Mesenchymal stem cell (in vitro differentiated cells and primary cell): ENCODE measurements around the gene MORN2.
A peak's percentile ranks its signal among the peaks of the same experiment; 100 is the strongest.

Experiments used
- DNase-seq: peaks from one replicate; pipeline ENCODE4 v3.0.0-alpha.2; 2013
- H2AFZ ChIP-seq: one replicate; pipeline ENCODE4 v1.6.1; 2013; ENCODE audit warnings: low read depth, mild to moderate bottlenecking, control low read depth, inconsistent platforms, low read length, moderate library complexity
- H2AK5ac ChIP-seq: 2 replicates; pipeline ENCODE4 v1.6.1; 2013; ENCODE audit warnings: low read length, moderate library complexity, mild to moderate bottlenecking, inconsistent platforms; ENCODE audit not compliant: severe bottlenecking
- H2BK120ac ChIP-seq: one replicate; pipeline ENCODE4 v1.6.1; 2013; ENCODE audit warnings: low read depth, mild to moderate bottlenecking, inconsistent platforms, low read length, moderate library complexity
- H2BK12ac ChIP-seq, 2 experiments: one replicate each; pipeline ENCODE4 v1.6.1; 2013; ENCODE audit warnings: inconsistent platforms in 2 of 2, low read length in 2 of 2, mild to moderate bottlenecking in 2 of 2, moderate library complexity in 2 of 2, control low read depth in 1 of 2
- H2BK15ac ChIP-seq: one replicate; pipeline ENCODE4 v1.6.1; 2013; ENCODE audit warnings: mild to moderate bottlenecking, low read depth, inconsistent platforms; ENCODE audit not compliant: poor library complexity, severe bottlenecking
- H2BK5ac ChIP-seq: 2 replicates; pipeline ENCODE4 v1.6.1; 2013; ENCODE audit warnings: low read depth, mild to moderate bottlenecking, low read length, control low read depth, inconsistent platforms; ENCODE audit not compliant: poor library complexity, severe bottlenecking
- H3K14ac ChIP-seq, 2 experiments: one replicate each; pipeline ENCODE4 v1.6.1; 2013; ENCODE audit warnings: inconsistent platforms in 2 of 2, low read length in 2 of 2, control low read depth in 1 of 2, mild to moderate bottlenecking in 1 of 2, moderate library complexity in 1 of 2
- H3K18ac ChIP-seq, 2 experiments: one replicate each; pipeline ENCODE4 v1.6.1; 2013; ENCODE audit warnings: inconsistent platforms in 2 of 2, low read length in 2 of 2, control low read depth in 1 of 2, low read depth in 1 of 2, mild to moderate bottlenecking in 1 of 2
- H3K23ac ChIP-seq, 2 experiments: one replicate each; pipeline ENCODE4 v1.6.1; 2013; ENCODE audit warnings: inconsistent platforms in 2 of 2, low read length in 2 of 2, mild to moderate bottlenecking in 2 of 2, moderate library complexity in 2 of 2, control low read depth in 1 of 2
- H3K27ac ChIP-seq: 2 replicates; pipeline ENCODE4 v1.5.1; 2013; ENCODE audit warnings: mild to moderate bottlenecking, moderate library complexity, low read length, control low read depth, inconsistent platforms; ENCODE audit not compliant: poor library complexity, severe bottlenecking
- H3K27me3 ChIP-seq, 2 experiments: 2 replicates each; pipeline versions ENCODE4 v1.6.1 to v1.7.0; 2013; ENCODE audit warnings: low read length in 2 of 2, mild to moderate bottlenecking in 2 of 2, moderate library complexity in 2 of 2, control low read depth in 1 of 2, inconsistent platforms in 1 of 2; ENCODE audit not compliant: control insufficient read depth in 1 of 2, insufficient read depth in 1 of 2
- H3K36me3 ChIP-seq, 2 experiments: 2 replicates each; pipeline versions ENCODE4 v1.6.1 to v1.7.0; 2013; ENCODE audit warnings: low read length in 2 of 2, control low read depth in 1 of 2, inconsistent platforms in 1 of 2, low read depth in 1 of 2, mild to moderate bottlenecking in 1 of 2; ENCODE audit not compliant: insufficient read depth in 2 of 2, control insufficient read depth in 1 of 2
- H3K4ac ChIP-seq, 2 experiments: one replicate each; pipeline ENCODE4 v1.6.1; 2013; ENCODE audit warnings: inconsistent platforms in 2 of 2, low read length in 2 of 2, mild to moderate bottlenecking in 2 of 2, moderate library complexity in 2 of 2, control low read depth in 1 of 2, low read depth in 1 of 2
- H3K4me1 ChIP-seq: 2 replicates; pipeline ENCODE4 v1.6.1; 2013; ENCODE audit warnings: low read depth, low read length, control low read depth; ENCODE audit not compliant: control insufficient read depth, insufficient read depth
- H3K4me2 ChIP-seq: 2 replicates; pipeline ENCODE4 v1.6.1; 2013; ENCODE audit warnings: low read length, mild to moderate bottlenecking, inconsistent platforms; ENCODE audit not compliant: poor library complexity, severe bottlenecking
- H3K4me3 ChIP-seq, 2 experiments: 2 replicates each; pipeline versions ENCODE4 v1.5.1 to v1.7.0; 2013; ENCODE audit warnings: low read length in 2 of 2, mild to moderate bottlenecking in 2 of 2, control low read depth in 1 of 2, low read depth in 1 of 2; ENCODE audit not compliant: insufficient read depth in 1 of 2
- H3K79me1 ChIP-seq: replicated peaks from 2 replicates; pipeline ENCODE4 v1.6.1; 2013; ENCODE audit warnings: mild to moderate bottlenecking, control low read depth, low read length, inconsistent platforms; ENCODE audit not compliant: poor library complexity, severe bottlenecking
- H3K9ac ChIP-seq: 2 replicates; pipeline ENCODE4 v1.7.0; 2013; ENCODE audit warnings: mild to moderate bottlenecking, low read length, moderate library complexity
- H3K9me3 ChIP-seq: 2 replicates; pipeline ENCODE4 v1.7.0; 2013; ENCODE audit warnings: mild to moderate bottlenecking, low read length; ENCODE audit not compliant: control insufficient read depth
- H4K8ac ChIP-seq: one replicate; pipeline ENCODE4 v1.6.1; 2013; ENCODE audit warnings: inconsistent platforms, mild to moderate bottlenecking, low read length, moderate library complexity
- H4K91ac ChIP-seq: one replicate; pipeline ENCODE4 v1.6.1; 2013; ENCODE audit warnings: mild to moderate bottlenecking, low read length, inconsistent platforms
- WGBS: methylation state at CpG from one replicate; pipeline ENCODE4 v1.1.7; 2013; ENCODE audit warnings: mixed read lengths; 5-methylcytosine and 5-hydroxymethylcytosine counted together

Gene MORN2

DNA sequence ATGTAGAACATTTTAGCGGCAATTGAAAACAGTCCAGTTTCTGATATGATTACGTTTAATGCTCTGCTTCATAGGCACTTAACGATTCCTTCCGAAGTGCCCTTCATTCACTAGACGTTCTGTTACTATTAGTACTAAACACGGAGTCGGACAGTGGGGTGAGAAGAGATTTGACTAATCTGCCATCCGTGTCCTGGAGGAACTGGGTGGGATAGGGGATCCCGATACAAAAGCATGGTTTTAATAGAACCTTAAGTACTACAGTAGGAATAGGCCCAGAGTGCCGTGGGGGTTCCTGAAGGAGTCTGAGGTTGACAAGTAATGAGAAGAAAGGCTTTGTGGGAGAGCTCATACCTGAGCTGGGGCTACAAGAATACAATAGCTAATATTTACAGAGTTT is 631 bp downstream of the MORN2 start:
- Histone ChIP-seq H3K4me3 (peak overlapping the region; percentile 79 to 99), H3K18ac (peak overlapping the region in 1 of 2 experiments; percentile 18), H2BK15ac (no peak overlapping the region), H3K14ac (no peak overlapping the region), H2AK5ac (no peak overlapping the region), H2BK120ac (no peak overlapping the region), H3K9me3 (no peaks in the 10 kb centered on the region), H3K4me1 (peaks cover 1% of the 10 kb centered on the region), H3K4me2 (peak overlapping the region; percentile 91), H4K91ac (no peak overlapping the region), H3K4ac (no peak overlapping the region), H2BK12ac (no peak overlapping the region), H3K9ac (peak overlapping the region; percentile 98), H3K79me1 (peaks cover 19% of the 10 kb centered on the region), H2BK5ac (no peak overlapping the region), H3K27me3 (no peaks in the 10 kb centered on the region), H3K36me3 (peaks cover 0 to 13% of the 10 kb centered on the region in 2 experiments), H4K8ac (no peak overlapping the region), H2AFZ (peak overlapping the region; percentile 97), H3K27ac (no peak overlapping the region), H3K23ac (no peak overlapping the region)
- peak; percentile 1 for DNase-seq
- WGBS: 33% methylated on average over 10 of the region's 10 CpGs

DNA sequence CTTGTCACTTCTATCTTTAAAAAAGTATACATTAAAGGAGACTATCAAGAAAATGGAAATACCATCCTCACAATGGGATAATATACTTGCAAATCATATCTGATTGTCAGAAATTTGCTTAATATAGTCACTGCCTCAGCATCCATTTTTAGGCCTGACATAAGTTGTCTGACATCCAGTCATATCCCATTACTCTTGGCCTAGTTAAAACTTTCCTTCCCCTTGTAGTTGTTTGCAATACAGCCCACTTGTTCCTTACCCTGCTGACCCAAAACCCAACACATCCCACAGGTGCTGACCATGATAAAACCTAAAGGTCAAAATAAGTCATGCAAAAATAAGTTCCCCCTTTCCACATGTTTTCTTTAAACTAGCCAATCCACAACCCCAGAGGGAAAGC is 10.3 kb downstream of the MORN2 start:
- Histone ChIP-seq H4K8ac (no peak overlapping the region), H3K9me3 (no peaks in the 10 kb centered on the region), H4K91ac (no peak overlapping the region), H3K4ac (no peak overlapping the region), H3K79me1 (no peaks in the 10 kb centered on the region), H3K18ac (no peak overlapping the region), H2BK12ac (no peak overlapping the region), H2BK120ac (no peak overlapping the region), H3K23ac (no peak overlapping the region), H3K9ac (no peak overlapping the region), H3K4me3 (no peak overlapping the region), H2BK5ac (no peak overlapping the region), H3K27ac (no peak overlapping the region), H3K27me3 (no peaks in the 10 kb centered on the region), H3K14ac (no peak overlapping the region), H3K4me1 (no peaks in the 10 kb centered on the region), H2AFZ (no peak overlapping the region), H3K36me3 (peaks cover 0 to 10% of the 10 kb centered on the region in 2 experiments), H2AK5ac (no peak overlapping the region), H3K4me2 (no peak overlapping the region), H2BK15ac (no peak overlapping the region)
- no peak for DNase-seq

DNA sequence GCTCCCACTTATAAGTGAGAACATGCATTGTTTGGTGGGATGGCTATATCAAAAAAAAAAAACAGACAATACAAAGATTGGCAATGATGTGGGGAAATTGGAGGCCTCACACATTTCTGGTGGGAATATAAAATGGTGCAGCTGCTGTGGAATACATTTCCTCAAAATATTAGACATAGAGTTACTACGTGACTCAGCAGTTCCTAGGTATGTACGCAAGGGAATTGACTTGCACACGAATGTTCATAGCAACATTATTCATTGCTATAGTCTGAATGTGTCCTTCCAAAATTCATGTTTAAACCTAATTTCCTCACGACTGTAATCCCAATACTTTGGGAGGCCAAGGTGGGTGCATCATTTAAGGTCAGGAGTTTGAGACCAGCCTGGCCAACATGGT is 11.6 kb downstream of the MORN2 start:
- no peaks in the 10 kb centered on the region for H3K79me1 ChIP-seq
- no peak overlapping the region for H2AK5ac ChIP-seq
- H3K36me3 ChIP-seq: peaks cover 0 to 5% of the 10 kb centered on the region in 2 experiments
- no peak overlapping the region for H2BK5ac ChIP-seq
- 94% methylated on average over 4 of the region's 4 CpGs for WGBS
- no peak overlapping the region for H3K4ac ChIP-seq
- no peaks in the 10 kb centered on the region for H3K4me1 ChIP-seq
- no peak overlapping the region for H2BK120ac ChIP-seq
- H3K23ac ChIP-seq: no peak overlapping the region
- H2BK12ac ChIP-seq: no peak overlapping the region
- no peaks in the 10 kb centered on the region for H3K27me3 ChIP-seq
- no peak for DNase-seq
- H3K18ac ChIP-seq: no peak overlapping the region
- no peaks in the 10 kb centered on the region for H3K9me3 ChIP-seq
- no peak overlapping the region for H3K27ac ChIP-seq
- no peak overlapping the region for H3K4me3 ChIP-seq
- H3K4me2 ChIP-seq: no peak overlapping the region
- H3K9ac ChIP-seq: no peak overlapping the region
- no peak overlapping the region for H4K8ac ChIP-seq
- H3K14ac ChIP-seq: no peak overlapping the region
- H2AFZ ChIP-seq: no peak overlapping the region
- no peak overlapping the region for H2BK15ac ChIP-seq
- no peak overlapping the region for H4K91ac ChIP-seq

DNA sequence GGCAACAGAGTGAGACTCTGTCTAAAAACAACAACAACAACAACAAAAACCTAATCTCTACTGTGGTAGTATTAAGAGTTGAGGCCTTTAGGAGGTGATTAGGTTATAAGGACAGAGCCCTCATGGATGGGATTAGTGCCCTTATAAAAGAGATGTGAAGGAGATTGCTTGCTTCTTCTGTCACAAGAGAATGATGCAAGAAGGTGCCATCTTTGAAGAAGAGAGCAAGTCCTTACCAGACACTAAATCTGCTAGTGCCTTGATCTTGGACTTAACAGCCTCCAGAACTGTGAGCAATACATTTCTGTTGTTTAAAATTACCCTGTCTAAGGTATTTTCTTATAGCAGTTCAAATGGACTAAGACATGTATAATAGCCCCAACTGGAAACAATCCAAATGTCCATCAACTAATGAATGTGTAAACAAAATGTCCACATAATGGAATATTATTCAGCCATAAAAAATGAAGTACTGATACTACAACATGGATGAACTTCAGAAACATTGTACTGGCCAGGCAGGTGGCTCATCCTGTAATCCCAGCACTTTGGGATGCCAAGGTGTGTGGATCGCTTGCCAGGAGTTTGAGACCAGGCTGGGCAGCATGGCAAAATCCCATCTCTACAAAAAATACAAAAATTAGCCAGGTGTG is 12.3 kb downstream of the MORN2 start:
- H3K18ac ChIP-seq: no peak overlapping the region
- no peaks in the 10 kb centered on the region for H3K9me3 ChIP-seq
- no peak overlapping the region for H3K4ac ChIP-seq
- H2AFZ ChIP-seq: no peak overlapping the region
- no peak overlapping the region for H3K14ac ChIP-seq
- no peak overlapping the region for H2AK5ac ChIP-seq
- no peak overlapping the region for H3K23ac ChIP-seq
- no peak overlapping the region for H3K9ac ChIP-seq
- no peak overlapping the region for H3K4me2 ChIP-seq
- no peak overlapping the region for H4K91ac ChIP-seq
- no peak overlapping the region for H4K8ac ChIP-seq
- DNase-seq: no peak
- H3K4me1 ChIP-seq: no peaks in the 10 kb centered on the region
- no peaks in the 10 kb centered on the region for H3K79me1 ChIP-seq
- no peak overlapping the region for H2BK5ac ChIP-seq
- WGBS: 100% methylated on average over 1 of the region's 1 CpG
- no peak overlapping the region for H2BK12ac ChIP-seq
- H3K27me3 ChIP-seq: no peaks in the 10 kb centered on the region
- H2BK120ac ChIP-seq: no peak overlapping the region
- no peak overlapping the region for H3K4me3 ChIP-seq
- no peak overlapping the region for H2BK15ac ChIP-seq
- H3K36me3 ChIP-seq: peaks cover 0 to 2% of the 10 kb centered on the region in 2 experiments
- no peak overlapping the region for H3K27ac ChIP-seq
